ENCODE results near the gene NPAS3. TPM values are rescaled to one million over a fixed set of nuclear protein-coding genes. Genes with fewer than 3 reads are reported as not detected.

The NPAS3 gene
- total and polyA plus RNA-seq, 2 donors (not counting 1 experiment from before 2014, with no cell fraction given): 0.10 to 0.50 TPM

GRCh38 chr14:33792720-33793368 is 854.2 kb downstream of the NPAS3 start:
- Histone ChIP-seq H3K36me3 (ENCODE audit: control insufficient read depth, insufficient read depth, low read length) (no peaks in the 10 kb centered on the region), H3K4me3 (replicated peaks in 1 of 4; ENCODE audit: control extremely low read depth in 1 of 4, insufficient read depth in 1 of 4, low read depth in 3 of 4, low read length in 4 of 4) (peak overlapping the region in 2 of 4 experiments; percentile 41 to 44), H2AFZ (ENCODE audit: low read length) (peak overlapping the region; percentile 25), H3K27me3 (ENCODE audit: control insufficient read depth, insufficient read depth, low read length) (peaks cover 6% of the 10 kb centered on the region), H3K9ac (ENCODE audit: insufficient read depth, low read length) (no peak overlapping the region), H3K9me3 (ENCODE audit: control insufficient read depth, insufficient read depth, low read depth, low read length) (no peaks in the 10 kb centered on the region), H3K79me2 (ENCODE audit: control insufficient read depth, insufficient read depth, low read length) (no peaks in the 10 kb centered on the region), H4K20me1 (ENCODE audit: control insufficient read depth, extremely low read depth, insufficient read depth, low read length) (no peaks in the 10 kb centered on the region), H3K4me2 (ENCODE audit: extremely low read depth, insufficient read depth, low read length) (peak overlapping the region; percentile 84), H3K27ac (ENCODE audit: insufficient read depth, low read length) (no peak overlapping the region), H3K4me1 (ENCODE audit: control insufficient read depth, extremely low read depth, insufficient read depth, low read length) (no peaks in the 10 kb centered on the region)
- TF ChIP-seq, protein P1, sequence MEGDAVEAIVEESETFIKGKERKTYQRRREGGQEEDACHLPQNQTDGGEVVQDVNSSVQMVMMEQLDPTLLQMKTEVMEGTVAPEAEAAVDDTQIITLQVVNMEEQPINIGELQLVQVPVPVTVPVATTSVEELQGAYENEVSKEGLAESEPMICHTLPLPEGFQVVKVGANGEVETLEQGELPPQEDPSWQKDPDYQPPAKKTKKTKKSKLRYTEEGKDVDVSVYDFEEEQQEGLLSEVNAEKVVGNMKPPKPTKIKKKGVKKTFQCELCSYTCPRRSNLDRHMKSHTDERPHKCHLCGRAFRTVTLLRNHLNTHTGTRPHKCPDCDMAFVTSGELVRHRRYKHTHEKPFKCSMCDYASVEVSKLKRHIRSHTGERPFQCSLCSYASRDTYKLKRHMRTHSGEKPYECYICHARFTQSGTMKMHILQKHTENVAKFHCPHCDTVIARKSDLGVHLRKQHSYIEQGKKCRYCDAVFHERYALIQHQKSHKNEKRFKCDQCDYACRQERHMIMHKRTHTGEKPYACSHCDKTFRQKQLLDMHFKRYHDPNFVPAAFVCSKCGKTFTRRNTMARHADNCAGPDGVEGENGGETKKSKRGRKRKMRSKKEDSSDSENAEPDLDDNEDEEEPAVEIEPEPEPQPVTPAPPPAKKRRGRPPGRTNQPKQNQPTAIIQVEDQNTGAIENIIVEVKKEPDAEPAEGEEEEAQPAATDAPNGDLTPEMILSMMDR (conservative IDR thresholded peaks at IDR 0.05 in 1 of 2, IDR thresholded peaks at IDR 0.05 in 1 of 2; ENCODE audit: low read depth in 1 of 2, low read length in 2 of 2): peak; percentile 94 to 96
- no peak for TF ChIP-seq EZH2 (IDR thresholded peaks at IDR 0.05; ENCODE audit: low read length, missing control alignments)
- DNase-seq (ENCODE audit: low read depth in 2 of 2): peak; percentile 82 to 83

GRCh38 chr14:33793398-33794110 is 854.9 kb downstream of the NPAS3 start:
- Histone ChIP-seq H3K4me2 (ENCODE audit: extremely low read depth, insufficient read depth, low read length) (peak overlapping the region; percentile 84), H3K9me3 (ENCODE audit: control insufficient read depth, insufficient read depth, low read depth, low read length) (no peaks in the 10 kb centered on the region), H3K36me3 (ENCODE audit: control insufficient read depth, insufficient read depth, low read length) (no peaks in the 10 kb centered on the region), H2AFZ (ENCODE audit: low read length) (peak overlapping the region; percentile 25), H4K20me1 (ENCODE audit: control insufficient read depth, extremely low read depth, insufficient read depth, low read length) (no peaks in the 10 kb centered on the region), H3K4me3 (replicated peaks in 1 of 4; ENCODE audit: control extremely low read depth in 1 of 4, insufficient read depth in 1 of 4, low read depth in 3 of 4, low read length in 4 of 4) (no peak overlapping the region), H3K27me3 (ENCODE audit: control insufficient read depth, insufficient read depth, low read length) (peaks cover 6% of the 10 kb centered on the region), H3K9ac (ENCODE audit: insufficient read depth, low read length) (no peak overlapping the region), H3K27ac (ENCODE audit: insufficient read depth, low read length) (no peak overlapping the region), H3K4me1 (ENCODE audit: control insufficient read depth, extremely low read depth, insufficient read depth, low read length) (no peaks in the 10 kb centered on the region), H3K79me2 (ENCODE audit: control insufficient read depth, insufficient read depth, low read length) (no peaks in the 10 kb centered on the region)
- no peak for DNase-seq (ENCODE audit: low read depth in 2 of 2)
- TF ChIP-seq EZH2 (IDR thresholded peaks at IDR 0.05; ENCODE audit: low read length, missing control alignments): no peak
- TF ChIP-seq, protein P1 (conservative IDR thresholded peaks at IDR 0.05 in 1 of 2, IDR thresholded peaks at IDR 0.05 in 1 of 2; ENCODE audit: low read depth in 1 of 2, low read length in 2 of 2): no peak

- no peaks in the 10 kb centered on the region for H3K9me3 ChIP-seq (ENCODE audit: control insufficient read depth, insufficient read depth, low read depth, low read length)
- H3K4me2 ChIP-seq (ENCODE audit: extremely low read depth, insufficient read depth, low read length): no peak overlapping the region
- DNase-seq (ENCODE audit: low read depth in 2 of 2): peak in 1 of 2 donors; percentile 98
Measured at GRCh38 chr14:33794791-33795305, 856.2 kb downstream of the NPAS3 start.

More at GRCh38 chr14:33794791-33795305, 856.2 kb downstream of the NPAS3 start:
- no peaks in the 10 kb centered on the region for H3K4me1 ChIP-seq (ENCODE audit: control insufficient read depth, extremely low read depth, insufficient read depth, low read length)
- H3K4me3 ChIP-seq (replicated peaks in 1 of 4; ENCODE audit: control extremely low read depth in 1 of 4, insufficient read depth in 1 of 4, low read depth in 3 of 4, low read length in 4 of 4): no peak overlapping the region
- peaks cover 8% of the 10 kb centered on the region for H3K27me3 ChIP-seq (ENCODE audit: control insufficient read depth, insufficient read depth, low read length)
- TF ChIP-seq EZH2 (IDR thresholded peaks at IDR 0.05; ENCODE audit: low read length, missing control alignments): no peak
- TF ChIP-seq, protein P1 (conservative IDR thresholded peaks at IDR 0.05 in 1 of 2, IDR thresholded peaks at IDR 0.05 in 1 of 2; ENCODE audit: low read depth in 1 of 2, low read length in 2 of 2): no peak
- no peaks in the 10 kb centered on the region for H3K36me3 ChIP-seq (ENCODE audit: control insufficient read depth, insufficient read depth, low read length)
- no peak overlapping the region for H3K9ac ChIP-seq (ENCODE audit: insufficient read depth, low read length)
- H3K79me2 ChIP-seq (ENCODE audit: control insufficient read depth, insufficient read depth, low read length): no peaks in the 10 kb centered on the region
- H2AFZ ChIP-seq (ENCODE audit: low read length): no peak overlapping the region
- H3K27ac ChIP-seq (ENCODE audit: insufficient read depth, low read length): no peak overlapping the region
- H4K20me1 ChIP-seq (ENCODE audit: control insufficient read depth, extremely low read depth, insufficient read depth, low read length): no peaks in the 10 kb centered on the region
